Esophagus muscularis mucosa (tissue), 4 donors: ENCODE results near the gene NCMAP. TPM values are rescaled to one million over a fixed set of nuclear protein-coding genes. Genes with fewer than 3 reads are reported as not detected.

Experiments
- DNase-seq: peaks from one replicate; pipeline ENCODE4 v3.0.0-alpha.2; 2017; ENCODE audit errors: extremely low spot score
- H3K27ac ChIP-seq, 4 donors: fragments of 200-600 bp; sonication (generic); replicated peaks in 1 of 4; 1 replicate in 3 of 4; 2 replicates in 1 of 4; pipeline ENCODE4 v1.5.1; 2016 to 2019; ENCODE audit warnings: mild to moderate bottlenecking in 1 of 4
- H3K27me3 ChIP-seq, 4 donors: fragments of 200-600 bp; sonication (generic); one replicate each; pipeline versions ENCODE4 v1.5.1 to v1.6.0; 2016 to 2019
- H3K36me3 ChIP-seq, 4 donors: fragments of 200-600 bp; sonication (generic); one replicate each; pipeline ENCODE4 v1.5.1; 2016 to 2019
- H3K4me1 ChIP-seq, 4 donors: fragments of 200-600 bp; sonication (generic); one replicate each; pipeline ENCODE4 v1.5.1; 2016 to 2019
- H3K4me3 ChIP-seq, 4 donors: fragments of 200-600 bp; sonication (generic); 1 replicate in 2 of 4; 2 replicates in 2 of 4; pipeline ENCODE4 v1.5.1; 2016 to 2019; ENCODE audit warnings: mild to moderate bottlenecking in 4 of 4, moderate library complexity in 1 of 4
- H3K9me3 ChIP-seq, 4 donors: fragments of 200-600 bp; sonication (generic); 1 replicate in 3 of 4; 2 replicates in 1 of 4; pipeline ENCODE4 v1.5.1; 2016 to 2019
- CTCF ChIP-seq, 3 experiments: fragments of 200-600 bp in 2 of 3; fragments of 450-650 bp in 1 of 3; sonication (generic) in 2 of 3; IDR thresholded peaks; one replicate each; pipeline ENCODE4 v1.5.1; 2017 to 2019; ENCODE audit warnings: antibody characterized with exemption in 3 of 3, mild to moderate bottlenecking in 2 of 3, moderate library complexity in 1 of 3
- EP300 ChIP-seq: sonication (generic); formaldehyde crosslinking; IDR thresholded peaks from one replicate; pipeline ENCODE4 v1.6.1; 2017; ENCODE audit warnings: antibody characterized with exemption
- POLR2A ChIP-seq: fragments of 450-650 bp; IDR thresholded peaks from one replicate; pipeline ENCODE4 v1.6.1; 2017; ENCODE audit warnings: antibody characterized with exemption, moderate library complexity, mild to moderate bottlenecking, low read depth
- POLR2AphosphoS5 ChIP-seq, 2 donors: sonication (generic); formaldehyde crosslinking; IDR thresholded peaks; one replicate each; pipeline ENCODE4 v1.6.1; 2017; ENCODE audit warnings: antibody characterized with exemption in 2 of 2
- WGBS: methylation state at CpG from one replicate; pipeline ENCODE4 v1.1.5; 2018; 5-methylcytosine and 5-hydroxymethylcytosine counted together
- intact Hi-C: fragments of 100-400 bp; cut with DNase I; formaldehyde crosslinking; loops from one replicate; pipeline ENCODE4 v1.15.1; 2023
- total RNA-seq, 4 donors: library from RNA; depleted of rRNA; stranded (reverse); fragments of >200 nt; gene quantifications; one replicate each; pipeline versions ENCODE4 v1.1.0 to v1.2.1, GENCODE V29; 2016

The NCMAP gene
- total RNA-seq, 4 donors from 2014 or later: 0.17 to 0.65 (median 0.34) TPM; not detected in 1

GRCh38 chr1:24586119-24586518 is 30.2 kb downstream of the NCMAP start:
- WGBS: 80% methylated on average over 10 of the region's 10 CpGs
- TF ChIP-seq POLR2AphosphoS5 (IDR thresholded peaks at IDR 0.05) (no peak), CTCF (IDR thresholded peaks at IDR 0.05) (no peak), EP300 (no peak), POLR2A (no peak)
- H3K4me3 ChIP-seq: no peak overlapping the region
- peaks cover 0 to 26% (median 0%) of the 10 kb centered on the region in 4 donors for H3K27me3 ChIP-seq
- H3K4me1 ChIP-seq: no peaks in the 10 kb centered on the region
- intact Hi-C loops: no loop called here
- no peak overlapping the region for H3K27ac ChIP-seq
- H3K9me3 ChIP-seq: no peaks in the 10 kb centered on the region
- DNase-seq: no peak
- H3K36me3 ChIP-seq: no peaks in the 10 kb centered on the region

DNA sequence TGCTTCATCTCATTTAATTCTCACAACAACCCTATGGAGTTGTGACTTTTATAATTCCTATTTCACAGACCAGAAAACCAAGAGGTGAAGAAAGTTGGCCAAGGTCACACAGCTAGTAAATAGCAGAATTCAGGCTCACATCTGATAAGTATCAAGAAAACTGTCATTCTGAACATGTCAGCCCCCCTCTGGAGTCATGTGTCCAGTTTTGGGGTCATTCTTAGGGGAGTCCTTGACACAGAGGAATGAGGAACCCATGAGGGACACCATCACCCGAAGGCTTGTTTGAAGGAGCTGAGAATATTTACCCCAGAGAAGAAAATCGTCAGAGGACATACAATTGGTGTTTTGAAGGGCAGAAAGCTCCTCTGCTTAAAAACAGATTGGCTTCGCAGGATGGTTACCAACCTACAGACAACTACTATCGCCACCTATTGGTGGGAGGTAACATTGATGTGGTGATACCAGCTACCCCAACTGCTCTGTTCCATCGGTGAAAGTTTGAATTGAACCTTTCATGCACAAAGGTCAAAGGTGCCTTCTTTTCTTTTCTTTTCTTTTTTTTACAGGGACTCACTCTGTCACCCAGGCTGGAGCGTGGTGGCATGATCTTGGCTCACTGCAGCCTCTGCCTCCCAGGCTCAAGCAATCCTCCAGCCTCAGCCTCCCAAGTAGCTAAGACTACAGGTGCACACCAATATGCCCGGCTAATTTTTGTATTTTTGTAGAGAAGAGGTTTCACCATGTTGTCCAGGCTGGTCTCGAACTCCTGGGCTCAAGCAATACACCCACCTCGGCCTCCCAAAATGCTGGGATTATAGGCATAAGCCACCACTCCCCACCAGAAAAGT is 31.3 kb downstream of the NCMAP start:
- 39% methylated on average over 9 of the region's 9 CpGs for WGBS
- no peaks in the 10 kb centered on the region for H3K36me3 ChIP-seq
- no peak for TF ChIP-seq POLR2A
- no peak for TF ChIP-seq EP300
- peak; percentile 55 to 68 (median 60) for TF ChIP-seq CTCF (IDR thresholded peaks at IDR 0.05)
- TF ChIP-seq POLR2AphosphoS5 (IDR thresholded peaks at IDR 0.05): no peak
- no peaks in the 10 kb centered on the region for H3K4me1 ChIP-seq
- no peaks in the 10 kb centered on the region for H3K9me3 ChIP-seq
- H3K27ac ChIP-seq: no peak overlapping the region
- no peak for DNase-seq
- intact Hi-C loops: no loop called here
- peaks cover 0 to 33% (median 0%) of the 10 kb centered on the region in 4 donors for H3K27me3 ChIP-seq
- H3K4me3 ChIP-seq: no peak overlapping the region

DNA sequence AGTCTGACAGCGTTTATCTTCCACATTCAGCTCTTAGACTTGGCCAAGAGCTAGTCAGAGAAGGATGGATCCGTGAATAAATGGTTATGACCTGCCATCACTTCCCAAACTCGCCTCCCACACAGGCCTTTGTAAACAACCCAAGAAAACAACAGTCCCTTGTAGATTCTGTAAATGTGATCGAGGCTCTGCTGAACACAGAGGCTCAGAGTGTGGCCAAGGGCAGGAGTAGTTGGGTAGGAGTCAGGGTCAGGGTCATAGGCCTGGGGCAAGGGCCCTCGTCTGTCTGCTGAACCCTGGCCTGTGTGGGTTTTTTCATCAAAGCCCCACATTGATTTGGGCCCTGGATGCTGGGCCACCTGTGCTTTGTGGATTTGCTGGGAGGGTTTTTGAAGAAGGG is 32.7 kb downstream of the NCMAP start:
- no peak for DNase-seq
- Histone ChIP-seq H3K27ac (no peak overlapping the region), H3K9me3 (no peaks in the 10 kb centered on the region), H3K4me3 (no peak overlapping the region), H3K27me3 (peaks cover 0 to 33% (median 0%) of the 10 kb centered on the region in 4 donors), H3K36me3 (no peaks in the 10 kb centered on the region), H3K4me1 (no peaks in the 10 kb centered on the region)
- WGBS: 81% methylated on average over 5 of the region's 5 CpGs
- intact Hi-C loops: no loop called here
- TF ChIP-seq POLR2AphosphoS5 (IDR thresholded peaks at IDR 0.05) (no peak), EP300 (no peak), CTCF (IDR thresholded peaks at IDR 0.05) (no peak), POLR2A (no peak)

- Histone ChIP-seq H3K36me3 (no peaks in the 10 kb centered on the region), H3K4me3 (no peak overlapping the region), H3K27ac (no peak overlapping the region), H3K27me3 (peaks cover 0 to 34% (median 0%) of the 10 kb centered on the region in 4 donors), H3K9me3 (no peaks in the 10 kb centered on the region), H3K4me1 (no peaks in the 10 kb centered on the region)
- TF ChIP-seq CTCF (IDR thresholded peaks at IDR 0.05) (no peak), POLR2AphosphoS5 (IDR thresholded peaks at IDR 0.05) (no peak)
- intact Hi-C loops: no loop called here
- DNase-seq: no peak
- 75% methylated on average over 2 of the region's 3 CpGs for WGBS
These were observed 33.3 kb downstream of the NCMAP start for GRCh38 chr1:24589200-24589599.
